Measurements from ENCODE around the gene SMPDL3B. TPM values are rescaled to one million over a fixed set of nuclear protein-coding genes. Genes with fewer than 3 reads are reported as not detected.

Gene SMPDL3B
- total RNA-seq, 1 experiment from 2014 or later: 31.6 TPM

GRCh38 chr1:27961646-27962221 lies 26.9 kb downstream of the SMPDL3B start:
- no peaks in the 10 kb centered on the region for H3K9me3 Mint-ChIP-seq
- no peaks in the 10 kb centered on the region for H3K27me3 Mint-ChIP-seq (ENCODE audit: low read depth)
- ChIA-PET CTCF (interaction anchor here (1.4 to 2.7 kb wide), 2 partner anchors 24 to 104 kb away, joined by 4 to 16 read pairs; no protein-coding TSS in a partner anchor), POLR2A (interaction anchor here (1.5 kb wide), 1 partner anchor 10 kb away, joined by 4 read pairs; no protein-coding TSS in a partner anchor)
- no peaks in the 10 kb centered on the region for H3K36me3 Mint-ChIP-seq
- H3K4me3 Mint-ChIP-seq: peak overlapping the region; percentile 79
- TF ChIP-seq, protein P1, sequence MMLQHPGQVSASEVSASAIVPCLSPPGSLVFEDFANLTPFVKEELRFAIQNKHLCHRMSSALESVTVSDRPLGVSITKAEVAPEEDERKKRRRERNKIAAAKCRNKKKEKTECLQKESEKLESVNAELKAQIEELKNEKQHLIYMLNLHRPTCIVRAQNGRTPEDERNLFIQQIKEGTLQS (CRISPR knock-in tag; conservative IDR thresholded peaks at IDR 0.05): no peak
- no peak for TF ChIP-seq HMGA2 (CRISPR knock-in tag; IDR thresholded peaks at IDR 0.05)
- TF ChIP-seq MYBL2 (CRISPR knock-in tag; IDR thresholded peaks at IDR 0.05): no peak
- TF ChIP-seq JUN (CRISPR knock-in tag; IDR thresholded peaks at IDR 0.05): no peak
- TF ChIP-seq JAZF1 (CRISPR knock-in tag; IDR thresholded peaks at IDR 0.05): no peak
- no peak for TF ChIP-seq ZNF416 (CRISPR knock-in tag; IDR thresholded peaks at IDR 0.05)
- no peak for TF ChIP-seq SOX15 (CRISPR knock-in tag; IDR thresholded peaks at IDR 0.05)
- DNase-seq (ENCODE audit: low spot score): peak; percentile 22
- H3K27ac Mint-ChIP-seq: no peak overlapping the region
- peaks cover 24% of the 10 kb centered on the region for H3K4me1 Mint-ChIP-seq
- peak; percentile 15 for ATAC-seq

DNA sequence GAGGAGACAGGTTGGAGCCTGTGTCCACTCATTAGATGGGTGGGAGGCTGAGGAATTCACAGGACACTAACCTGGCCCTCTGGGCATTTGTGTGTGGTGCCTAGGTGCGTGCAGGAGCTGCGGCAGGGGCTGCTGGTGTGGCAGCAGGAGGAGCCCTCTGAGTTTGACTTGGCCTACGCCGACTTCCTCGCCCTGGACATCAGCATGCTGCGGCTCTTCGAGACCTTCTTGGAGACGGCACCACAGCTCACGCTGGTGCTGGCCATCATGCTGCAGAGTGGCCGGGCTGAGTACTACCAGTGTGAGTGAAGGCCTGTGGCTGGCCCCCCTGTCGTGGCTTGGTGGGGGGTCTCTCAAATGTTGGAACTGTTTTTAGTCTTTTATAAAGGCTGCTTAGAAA lies 28.6 kb downstream of the SMPDL3B start:
- no peak overlapping the region for H3K4me3 Mint-ChIP-seq
- H3K27me3 Mint-ChIP-seq (ENCODE audit: low read depth): no peaks in the 10 kb centered on the region
- H3K4me1 Mint-ChIP-seq: peaks cover 24% of the 10 kb centered on the region
- ChIA-PET POLR2A (no interaction called here), CTCF (interaction anchor here (0.9 kb wide), 1 partner anchor 106 kb away, joined by 6 read pairs; no protein-coding TSS in a partner anchor)
- no peak overlapping the region for H3K27ac Mint-ChIP-seq
- H3K9me3 Mint-ChIP-seq: no peaks in the 10 kb centered on the region
- no peak for ATAC-seq
- H3K36me3 Mint-ChIP-seq: peaks cover 2% of the 10 kb centered on the region; the same call in 1 of the 2 replicates
- DNase-seq (ENCODE audit: low spot score): no peak
- TF ChIP-seq, protein P2, sequence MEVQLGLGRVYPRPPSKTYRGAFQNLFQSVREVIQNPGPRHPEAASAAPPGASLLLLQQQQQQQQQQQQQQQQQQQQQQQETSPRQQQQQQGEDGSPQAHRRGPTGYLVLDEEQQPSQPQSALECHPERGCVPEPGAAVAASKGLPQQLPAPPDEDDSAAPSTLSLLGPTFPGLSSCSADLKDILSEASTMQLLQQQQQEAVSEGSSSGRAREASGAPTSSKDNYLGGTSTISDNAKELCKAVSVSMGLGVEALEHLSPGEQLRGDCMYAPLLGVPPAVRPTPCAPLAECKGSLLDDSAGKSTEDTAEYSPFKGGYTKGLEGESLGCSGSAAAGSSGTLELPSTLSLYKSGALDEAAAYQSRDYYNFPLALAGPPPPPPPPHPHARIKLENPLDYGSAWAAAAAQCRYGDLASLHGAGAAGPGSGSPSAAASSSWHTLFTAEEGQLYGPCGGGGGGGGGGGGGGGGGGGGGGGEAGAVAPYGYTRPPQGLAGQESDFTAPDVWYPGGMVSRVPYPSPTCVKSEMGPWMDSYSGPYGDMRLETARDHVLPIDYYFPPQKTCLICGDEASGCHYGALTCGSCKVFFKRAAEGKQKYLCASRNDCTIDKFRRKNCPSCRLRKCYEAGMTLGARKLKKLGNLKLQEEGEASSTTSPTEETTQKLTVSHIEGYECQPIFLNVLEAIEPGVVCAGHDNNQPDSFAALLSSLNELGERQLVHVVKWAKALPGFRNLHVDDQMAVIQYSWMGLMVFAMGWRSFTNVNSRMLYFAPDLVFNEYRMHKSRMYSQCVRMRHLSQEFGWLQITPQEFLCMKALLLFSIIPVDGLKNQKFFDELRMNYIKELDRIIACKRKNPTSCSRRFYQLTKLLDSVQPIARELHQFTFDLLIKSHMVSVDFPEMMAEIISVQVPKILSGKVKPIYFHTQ (CRISPR knock-in tag; IDR thresholded peaks at IDR 0.05): no peak
- TF ChIP-seq FOXP1 (CRISPR knock-in tag; IDR thresholded peaks at IDR 0.05; ENCODE audit: borderline replicate concordance) (no peak), SMAD3 (CRISPR knock-in tag; IDR thresholded peaks at IDR 0.05; ENCODE audit: borderline replicate concordance) (no peak), OVOL2 (CRISPR knock-in tag; IDR thresholded peaks at IDR 0.05; ENCODE audit: borderline replicate concordance) (no peak)

DNA sequence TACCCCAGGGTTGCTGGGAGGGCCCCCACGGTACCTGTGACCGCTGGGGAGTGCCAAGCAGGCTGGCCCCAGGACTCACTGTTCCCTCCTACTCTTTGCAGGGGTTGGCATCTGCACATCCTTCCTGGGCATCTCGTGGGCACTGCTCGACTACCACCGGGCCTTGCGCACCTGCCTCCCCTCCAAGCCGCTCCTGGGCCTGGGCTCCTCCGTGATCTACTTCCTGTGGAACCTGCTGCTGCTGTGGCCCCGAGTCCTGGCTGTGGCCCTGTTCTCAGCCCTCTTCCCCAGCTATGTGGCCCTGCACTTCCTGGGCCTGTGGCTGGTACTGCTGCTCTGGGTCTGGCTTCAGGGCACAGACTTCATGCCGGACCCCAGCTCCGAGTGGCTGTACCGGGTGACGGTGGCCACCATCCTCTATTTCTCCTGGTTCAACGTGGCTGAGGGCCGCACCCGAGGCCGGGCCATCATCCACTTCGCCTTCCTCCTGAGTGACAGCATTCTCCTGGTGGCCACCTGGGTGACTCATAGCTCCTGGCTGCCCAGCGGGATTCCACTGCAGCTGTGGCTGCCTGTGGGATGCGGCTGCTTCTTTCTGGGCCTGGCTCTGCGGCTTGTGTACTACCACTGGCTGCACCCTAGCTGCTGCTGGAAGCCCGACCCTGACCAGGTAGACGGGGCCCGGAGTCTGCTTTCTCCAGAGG lies 31.8 kb downstream of the SMPDL3B start:
- Mint-ChIP-seq H3K4me1 (peaks cover 4% of the 10 kb centered on the region), H3K27ac (no peak overlapping the region), H3K4me3 (no peak overlapping the region), H3K9me3 (no peaks in the 10 kb centered on the region), H3K27me3 (ENCODE audit: low read depth) (no peaks in the 10 kb centered on the region), H3K36me3 (peaks cover 3% of the 10 kb centered on the region; the same call in 1 of the 2 replicates)
- DNase-seq (ENCODE audit: low spot score) (no peak), ATAC-seq (no peak)
- POLR2A ChIA-PET: no interaction called here
- CTCF ChIA-PET: no interaction called here
- TF ChIP-seq, protein P3, sequence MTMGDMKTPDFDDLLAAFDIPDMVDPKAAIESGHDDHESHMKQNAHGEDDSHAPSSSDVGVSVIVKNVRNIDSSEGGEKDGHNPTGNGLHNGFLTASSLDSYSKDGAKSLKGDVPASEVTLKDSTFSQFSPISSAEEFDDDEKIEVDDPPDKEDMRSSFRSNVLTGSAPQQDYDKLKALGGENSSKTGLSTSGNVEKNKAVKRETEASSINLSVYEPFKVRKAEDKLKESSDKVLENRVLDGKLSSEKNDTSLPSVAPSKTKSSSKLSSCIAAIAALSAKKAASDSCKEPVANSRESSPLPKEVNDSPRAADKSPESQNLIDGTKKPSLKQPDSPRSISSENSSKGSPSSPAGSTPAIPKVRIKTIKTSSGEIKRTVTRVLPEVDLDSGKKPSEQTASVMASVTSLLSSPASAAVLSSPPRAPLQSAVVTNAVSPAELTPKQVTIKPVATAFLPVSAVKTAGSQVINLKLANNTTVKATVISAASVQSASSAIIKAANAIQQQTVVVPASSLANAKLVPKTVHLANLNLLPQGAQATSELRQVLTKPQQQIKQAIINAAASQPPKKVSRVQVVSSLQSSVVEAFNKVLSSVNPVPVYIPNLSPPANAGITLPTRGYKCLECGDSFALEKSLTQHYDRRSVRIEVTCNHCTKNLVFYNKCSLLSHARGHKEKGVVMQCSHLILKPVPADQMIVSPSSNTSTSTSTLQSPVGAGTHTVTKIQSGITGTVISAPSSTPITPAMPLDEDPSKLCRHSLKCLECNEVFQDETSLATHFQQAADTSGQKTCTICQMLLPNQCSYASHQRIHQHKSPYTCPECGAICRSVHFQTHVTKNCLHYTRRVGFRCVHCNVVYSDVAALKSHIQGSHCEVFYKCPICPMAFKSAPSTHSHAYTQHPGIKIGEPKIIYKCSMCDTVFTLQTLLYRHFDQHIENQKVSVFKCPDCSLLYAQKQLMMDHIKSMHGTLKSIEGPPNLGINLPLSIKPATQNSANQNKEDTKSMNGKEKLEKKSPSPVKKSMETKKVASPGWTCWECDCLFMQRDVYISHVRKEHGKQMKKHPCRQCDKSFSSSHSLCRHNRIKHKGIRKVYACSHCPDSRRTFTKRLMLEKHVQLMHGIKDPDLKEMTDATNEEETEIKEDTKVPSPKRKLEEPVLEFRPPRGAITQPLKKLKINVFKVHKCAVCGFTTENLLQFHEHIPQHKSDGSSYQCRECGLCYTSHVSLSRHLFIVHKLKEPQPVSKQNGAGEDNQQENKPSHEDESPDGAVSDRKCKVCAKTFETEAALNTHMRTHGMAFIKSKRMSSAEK (CRISPR knock-in tag; IDR thresholded peaks at IDR 0.05; ENCODE audit: borderline replicate concordance): no peak
- TF ChIP-seq EMX1 (CRISPR knock-in tag; IDR thresholded peaks at IDR 0.05) (no peak), E2F1 (CRISPR knock-in tag; IDR thresholded peaks at IDR 0.05) (no peak), MAX (CRISPR knock-in tag; IDR thresholded peaks at IDR 0.05) (no peak), KAT7 (CRISPR knock-in tag; IDR thresholded peaks at IDR 0.05; ENCODE audit: borderline replicate concordance) (no peak), ZNF219 (CRISPR knock-in tag; IDR thresholded peaks at IDR 0.05; ENCODE audit: borderline replicate concordance) (no peak), ZNF423 (CRISPR knock-in tag; IDR thresholded peaks at IDR 0.05) (no peak)
- TF ChIP-seq, protein P4, sequence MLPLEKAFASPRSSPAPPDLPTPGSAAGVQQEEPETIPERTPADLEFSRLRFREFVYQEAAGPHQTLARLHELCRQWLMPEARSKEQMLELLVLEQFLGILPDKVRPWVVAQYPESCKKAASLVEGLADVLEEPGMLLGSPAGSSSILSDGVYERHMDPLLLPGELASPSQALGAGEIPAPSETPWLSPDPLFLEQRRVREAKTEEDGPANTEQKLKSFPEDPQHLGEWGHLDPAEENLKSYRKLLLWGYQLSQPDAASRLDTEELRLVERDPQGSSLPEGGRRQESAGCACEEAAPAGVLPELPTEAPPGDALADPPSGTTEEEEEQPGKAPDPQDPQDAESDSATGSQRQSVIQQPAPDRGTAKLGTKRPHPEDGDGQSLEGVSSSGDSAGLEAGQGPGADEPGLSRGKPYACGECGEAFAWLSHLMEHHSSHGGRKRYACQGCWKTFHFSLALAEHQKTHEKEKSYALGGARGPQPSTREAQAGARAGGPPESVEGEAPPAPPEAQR (CRISPR knock-in tag; IDR thresholded peaks at IDR 0.05): no peak
